ENCODE data around the gene PKP1.

PKP1 gene

DNA sequence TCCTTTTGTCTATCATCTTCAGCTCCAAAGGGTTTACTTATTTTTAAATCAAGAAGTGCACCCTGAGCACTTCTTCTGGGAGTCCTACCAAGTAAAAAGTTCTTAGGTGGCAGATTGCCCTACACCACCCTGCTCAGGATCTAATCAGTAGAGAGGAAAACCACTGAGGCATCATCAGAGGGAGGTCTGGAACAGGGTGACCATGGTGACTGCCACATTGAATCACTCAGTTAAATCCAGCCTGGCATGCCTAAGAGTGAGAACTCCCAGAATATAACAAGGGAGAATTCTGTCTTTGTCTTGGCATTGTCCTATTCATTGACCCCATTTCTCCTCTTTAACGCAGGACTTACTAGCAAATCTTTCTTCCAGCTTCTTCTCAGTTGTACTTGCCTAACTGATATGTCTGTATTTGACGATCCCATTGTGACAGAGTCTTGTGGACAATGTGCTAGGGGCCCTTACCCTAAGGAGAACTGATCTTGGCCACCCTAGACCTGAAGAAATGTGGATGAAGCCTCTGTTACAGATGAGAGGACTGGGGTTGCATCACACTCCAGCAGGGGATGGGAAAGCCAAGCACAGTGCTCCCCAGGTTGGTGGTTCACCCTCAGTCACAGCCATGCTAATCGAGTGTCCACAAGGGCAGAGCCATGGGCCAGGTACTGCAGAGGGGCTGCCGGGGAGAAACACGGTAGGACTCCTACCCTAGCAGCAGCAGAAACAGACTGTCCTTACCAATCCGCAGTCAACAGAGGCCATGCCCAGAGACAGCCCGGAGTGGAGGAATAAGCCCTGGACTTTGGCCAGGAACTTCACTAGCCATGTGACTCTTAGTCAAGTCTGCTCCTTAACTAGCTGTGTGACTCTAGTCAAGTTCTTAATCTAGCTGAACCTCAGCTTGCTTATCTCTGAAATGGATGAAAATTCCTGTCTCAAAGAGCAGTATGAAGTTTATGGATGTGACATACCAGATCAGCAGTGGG lies 15.4 kb downstream of the PKP1 start:
- no peaks in the 10 kb centered on the region for H3F3A ChIP-seq (ENCODE audit: insufficient read depth, low read length)
- H4K20me1 ChIP-seq (ENCODE audit: insufficient read depth, low read length) = no peaks in the 10 kb centered on the region
- no peaks in the 10 kb centered on the region for H3K4me1 ChIP-seq (ENCODE audit: low read length)
- no peak overlapping the region for H2AFZ ChIP-seq (ENCODE audit: low read length)
- H3K4me2 ChIP-seq (ENCODE audit: low read depth, low read length) = no peak overlapping the region
- H3K27ac ChIP-seq (ENCODE audit: low read length) = no peak overlapping the region
- H3K27me3 ChIP-seq (replicated peaks; ENCODE audit: insufficient read depth, low read length) = peaks cover 38% of the 10 kb centered on the region
- H3K4me3 ChIP-seq (ENCODE audit: low read length) = no peak overlapping the region
- no peaks in the 10 kb centered on the region for H3K9me2 ChIP-seq (replicated peaks; ENCODE audit: insufficient read depth, low read length)
- H3K36me3 ChIP-seq (replicated peaks; ENCODE audit: insufficient read depth, low read length) = no peaks in the 10 kb centered on the region
- TF ChIP-seq, protein P1, sequence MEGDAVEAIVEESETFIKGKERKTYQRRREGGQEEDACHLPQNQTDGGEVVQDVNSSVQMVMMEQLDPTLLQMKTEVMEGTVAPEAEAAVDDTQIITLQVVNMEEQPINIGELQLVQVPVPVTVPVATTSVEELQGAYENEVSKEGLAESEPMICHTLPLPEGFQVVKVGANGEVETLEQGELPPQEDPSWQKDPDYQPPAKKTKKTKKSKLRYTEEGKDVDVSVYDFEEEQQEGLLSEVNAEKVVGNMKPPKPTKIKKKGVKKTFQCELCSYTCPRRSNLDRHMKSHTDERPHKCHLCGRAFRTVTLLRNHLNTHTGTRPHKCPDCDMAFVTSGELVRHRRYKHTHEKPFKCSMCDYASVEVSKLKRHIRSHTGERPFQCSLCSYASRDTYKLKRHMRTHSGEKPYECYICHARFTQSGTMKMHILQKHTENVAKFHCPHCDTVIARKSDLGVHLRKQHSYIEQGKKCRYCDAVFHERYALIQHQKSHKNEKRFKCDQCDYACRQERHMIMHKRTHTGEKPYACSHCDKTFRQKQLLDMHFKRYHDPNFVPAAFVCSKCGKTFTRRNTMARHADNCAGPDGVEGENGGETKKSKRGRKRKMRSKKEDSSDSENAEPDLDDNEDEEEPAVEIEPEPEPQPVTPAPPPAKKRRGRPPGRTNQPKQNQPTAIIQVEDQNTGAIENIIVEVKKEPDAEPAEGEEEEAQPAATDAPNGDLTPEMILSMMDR (IDR thresholded peaks at IDR 0.05; ENCODE audit: low read length) = no peak
- TF ChIP-seq EZH2 (optimal IDR thresholded peaks at IDR 0.05; ENCODE audit: low read depth, low read length) = no peak
- TF ChIP-seq EZH2phosphoT487 (IDR thresholded peaks at IDR 0.05; ENCODE audit: low read length) = no peak
- no peaks in the 10 kb centered on the region for H3K79me2 ChIP-seq (ENCODE audit: low read length)
- H3K9ac ChIP-seq (ENCODE audit: low read length) = no peak overlapping the region
- DNase-seq = no peak
- H3K9me3 ChIP-seq (replicated peaks; ENCODE audit: insufficient read depth, low read length) = no peaks in the 10 kb centered on the region

DNA sequence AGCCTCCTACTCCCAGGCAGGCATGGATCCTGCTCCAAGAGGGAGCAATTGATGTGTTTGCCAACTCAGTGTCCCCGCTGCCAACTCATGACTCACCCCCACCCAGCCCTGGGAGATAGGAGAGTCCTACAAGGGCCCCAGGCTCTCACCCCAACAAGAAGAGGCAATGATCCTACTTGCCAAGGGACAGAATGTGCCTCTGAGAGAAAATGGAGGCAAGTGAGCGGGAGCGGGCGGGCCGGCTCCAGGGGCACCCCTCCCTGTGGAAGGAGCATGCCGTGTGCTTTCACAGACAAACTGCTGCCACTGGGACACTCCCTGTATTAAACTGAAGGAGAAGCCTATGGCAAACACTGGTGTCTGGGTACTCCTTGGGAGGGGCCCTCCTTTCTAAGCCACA lies 16.7 kb downstream of the PKP1 start:
- H3K4me1 ChIP-seq (ENCODE audit: low read length) = no peaks in the 10 kb centered on the region
- H3K27me3 ChIP-seq (replicated peaks; ENCODE audit: insufficient read depth, low read length) = peaks cover 44% of the 10 kb centered on the region
- no peaks in the 10 kb centered on the region for H3K9me2 ChIP-seq (replicated peaks; ENCODE audit: insufficient read depth, low read length)
- no peaks in the 10 kb centered on the region for H3F3A ChIP-seq (ENCODE audit: insufficient read depth, low read length)
- no peak overlapping the region for H3K4me2 ChIP-seq (ENCODE audit: low read depth, low read length)
- no peak overlapping the region for H3K9ac ChIP-seq (ENCODE audit: low read length)
- DNase-seq = no peak
- H3K36me3 ChIP-seq (replicated peaks; ENCODE audit: insufficient read depth, low read length) = no peaks in the 10 kb centered on the region
- TF ChIP-seq, protein P1 (IDR thresholded peaks at IDR 0.05; ENCODE audit: low read length) = no peak
- TF ChIP-seq EZH2 (optimal IDR thresholded peaks at IDR 0.05; ENCODE audit: low read depth, low read length) (no peak), EZH2phosphoT487 (IDR thresholded peaks at IDR 0.05; ENCODE audit: low read length) (no peak)
- H3K4me3 ChIP-seq (ENCODE audit: low read length) = no peak overlapping the region
- no peak overlapping the region for H2AFZ ChIP-seq (ENCODE audit: low read length)
- H3K79me2 ChIP-seq (ENCODE audit: low read length) = no peaks in the 10 kb centered on the region
- no peaks in the 10 kb centered on the region for H4K20me1 ChIP-seq (ENCODE audit: insufficient read depth, low read length)
- no peak overlapping the region for H3K27ac ChIP-seq (ENCODE audit: low read length)
- H3K9me3 ChIP-seq (replicated peaks; ENCODE audit: insufficient read depth, low read length) = no peaks in the 10 kb centered on the region

DNA sequence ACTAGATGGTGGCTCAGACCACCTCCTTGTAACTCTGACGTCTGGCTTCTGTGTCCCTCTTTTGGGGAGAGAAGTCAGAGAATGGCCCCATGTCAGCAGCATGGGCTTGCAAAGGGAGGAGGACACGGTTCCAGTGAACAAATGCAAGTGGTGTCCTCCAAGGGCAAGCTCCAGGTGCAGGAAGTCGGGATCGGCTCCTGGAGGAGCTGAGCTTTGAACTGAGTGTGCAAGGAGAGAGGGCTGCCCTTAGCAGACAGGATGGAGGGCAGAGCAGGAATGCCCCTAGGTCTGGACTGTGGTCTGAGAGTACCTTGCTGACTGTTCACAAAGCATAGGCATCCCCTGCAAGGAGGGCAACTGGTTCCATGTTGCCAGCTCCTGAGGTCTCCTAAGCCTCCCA lies 17.3 kb downstream of the PKP1 start:
- Histone ChIP-seq H3K9ac (ENCODE audit: low read length) (no peak overlapping the region), H3K79me2 (ENCODE audit: low read length) (no peaks in the 10 kb centered on the region), H3K4me2 (ENCODE audit: low read depth, low read length) (no peak overlapping the region), H3K9me2 (replicated peaks; ENCODE audit: insufficient read depth, low read length) (no peaks in the 10 kb centered on the region), H3K27ac (ENCODE audit: low read length) (no peak overlapping the region), H4K20me1 (ENCODE audit: insufficient read depth, low read length) (no peaks in the 10 kb centered on the region), H3K4me1 (ENCODE audit: low read length) (no peaks in the 10 kb centered on the region), H3K9me3 (replicated peaks; ENCODE audit: insufficient read depth, low read length) (no peaks in the 10 kb centered on the region), H3K27me3 (replicated peaks; ENCODE audit: insufficient read depth, low read length) (peaks cover 50% of the 10 kb centered on the region), H3F3A (ENCODE audit: insufficient read depth, low read length) (no peaks in the 10 kb centered on the region), H2AFZ (ENCODE audit: low read length) (no peak overlapping the region), H3K36me3 (replicated peaks; ENCODE audit: insufficient read depth, low read length) (no peaks in the 10 kb centered on the region), H3K4me3 (ENCODE audit: low read length) (no peak overlapping the region)
- DNase-seq = no peak
- TF ChIP-seq, protein P1 (IDR thresholded peaks at IDR 0.05; ENCODE audit: low read length) = no peak
- TF ChIP-seq EZH2 (optimal IDR thresholded peaks at IDR 0.05; ENCODE audit: low read depth, low read length) (no peak), EZH2phosphoT487 (IDR thresholded peaks at IDR 0.05; ENCODE audit: low read length) (no peak)

Measured in MM.1S (cell line).